ENCODE measurements around the gene CDO1. TPM values are rescaled to one million over a fixed set of nuclear protein-coding genes. Genes with fewer than 3 reads are reported as not detected.

The CDO1 gene
- total RNA-seq, 2 donors from 2014 or later, result 7.6 to 11.7 TPM

DNA sequence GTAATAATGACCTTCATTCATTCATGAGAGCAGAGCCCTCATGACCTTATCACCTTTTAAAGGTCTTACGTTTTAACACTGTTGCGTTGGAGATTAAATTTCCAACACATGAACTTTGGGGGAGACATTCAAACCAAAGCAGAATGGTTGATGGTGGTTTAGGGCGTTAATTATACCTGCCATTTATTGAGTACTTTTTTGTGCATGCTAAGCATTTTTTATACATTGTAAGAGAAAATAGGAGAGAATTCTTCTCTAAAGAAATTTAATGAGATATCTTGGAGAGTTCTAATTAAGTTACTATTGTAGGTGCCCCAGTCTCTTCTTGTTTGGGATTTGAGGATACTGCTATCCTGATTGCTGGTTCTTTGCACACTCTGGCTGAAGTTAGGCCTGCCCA is 37.7 kb upstream of the CDO1 start:
- H3K27me3 Mint-ChIP-seq (ENCODE audit: insufficient read depth), result no peaks in the 10 kb centered on the region
- H3K36me3 ChIP-seq (ENCODE audit: control insufficient read depth, insufficient read depth, low read length), result no peaks in the 10 kb centered on the region
- no peak overlapping the region for H3K27ac Mint-ChIP-seq
- H3K4me3 ChIP-seq (ENCODE audit: low read length), result no peak overlapping the region
- H3K36me3 Mint-ChIP-seq (ENCODE audit: low read depth), result peaks cover 8% of the 10 kb centered on the region
- 92 to 100% methylated on average over 3 of the region's 3 CpGs for WGBS, 2 experiments (ENCODE audit: insufficient coverage in 1 of 2, insufficient read length in 1 of 2)
- H3K4me1 ChIP-seq (ENCODE audit: control insufficient read depth, insufficient read depth, low read length), result no peaks in the 10 kb centered on the region
- no peak for DNase-seq
- TF ChIP-seq, protein P1, sequence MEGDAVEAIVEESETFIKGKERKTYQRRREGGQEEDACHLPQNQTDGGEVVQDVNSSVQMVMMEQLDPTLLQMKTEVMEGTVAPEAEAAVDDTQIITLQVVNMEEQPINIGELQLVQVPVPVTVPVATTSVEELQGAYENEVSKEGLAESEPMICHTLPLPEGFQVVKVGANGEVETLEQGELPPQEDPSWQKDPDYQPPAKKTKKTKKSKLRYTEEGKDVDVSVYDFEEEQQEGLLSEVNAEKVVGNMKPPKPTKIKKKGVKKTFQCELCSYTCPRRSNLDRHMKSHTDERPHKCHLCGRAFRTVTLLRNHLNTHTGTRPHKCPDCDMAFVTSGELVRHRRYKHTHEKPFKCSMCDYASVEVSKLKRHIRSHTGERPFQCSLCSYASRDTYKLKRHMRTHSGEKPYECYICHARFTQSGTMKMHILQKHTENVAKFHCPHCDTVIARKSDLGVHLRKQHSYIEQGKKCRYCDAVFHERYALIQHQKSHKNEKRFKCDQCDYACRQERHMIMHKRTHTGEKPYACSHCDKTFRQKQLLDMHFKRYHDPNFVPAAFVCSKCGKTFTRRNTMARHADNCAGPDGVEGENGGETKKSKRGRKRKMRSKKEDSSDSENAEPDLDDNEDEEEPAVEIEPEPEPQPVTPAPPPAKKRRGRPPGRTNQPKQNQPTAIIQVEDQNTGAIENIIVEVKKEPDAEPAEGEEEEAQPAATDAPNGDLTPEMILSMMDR (conservative IDR thresholded peaks at IDR 0.05), result no peak
- no peak overlapping the region for H3K27ac ChIP-seq (ENCODE audit: low read depth, low read length)
- H3K27me3 ChIP-seq (ENCODE audit: control insufficient read depth, insufficient read depth, low read length, poor library complexity, severe bottlenecking), result no peaks in the 10 kb centered on the region
- no peak overlapping the region for H3K4me3 Mint-ChIP-seq
- H3K4me1 Mint-ChIP-seq, result peaks cover 12% of the 10 kb centered on the region
- H3K9me3 ChIP-seq (ENCODE audit: control insufficient read depth, low read length), result peaks cover 17% of the 10 kb centered on the region
- peaks cover 13% of the 10 kb centered on the region for H3K9me3 Mint-ChIP-seq
- no peak overlapping the region for H3K9ac ChIP-seq (ENCODE audit: extremely low read depth, low read length, poor library complexity, severe bottlenecking)

DNA sequence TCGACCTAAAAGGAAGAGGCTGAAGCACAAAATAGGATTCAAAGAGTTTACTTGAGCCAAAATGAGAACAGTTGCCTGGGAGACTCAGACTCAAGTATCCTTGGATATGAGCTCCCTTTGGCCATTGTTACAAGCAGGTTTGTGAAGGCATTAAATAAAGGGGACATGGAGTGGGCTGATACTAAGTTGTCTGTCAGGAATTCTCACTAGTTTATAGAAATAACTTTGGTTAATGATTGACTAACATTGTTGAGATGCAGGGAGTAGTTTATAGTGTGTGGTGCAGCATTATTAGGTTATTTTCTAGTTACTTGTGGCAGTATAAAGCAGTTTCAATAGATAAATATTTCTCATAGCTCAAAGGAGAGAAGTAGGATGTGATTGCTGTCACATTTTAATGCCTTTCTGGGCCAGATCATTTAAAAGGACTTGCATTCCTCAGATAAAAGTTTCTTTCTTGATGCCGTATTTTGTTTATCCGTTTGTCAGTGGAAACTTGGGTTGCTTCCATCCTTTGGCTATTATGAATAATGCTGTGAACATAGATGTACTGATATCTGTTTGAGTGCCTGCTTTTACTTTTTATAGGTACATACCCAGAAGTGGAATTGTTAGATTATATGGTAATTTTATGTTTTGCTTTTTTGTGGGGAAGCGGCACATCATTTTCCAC is 34.4 kb upstream of the CDO1 start:
- Histone ChIP-seq H3K36me3 (ENCODE audit: control insufficient read depth, insufficient read depth, low read length) (no peaks in the 10 kb centered on the region), H3K9me3 (ENCODE audit: control insufficient read depth, low read length) (peaks cover 17% of the 10 kb centered on the region), H3K4me1 (ENCODE audit: control insufficient read depth, insufficient read depth, low read length) (no peaks in the 10 kb centered on the region), H3K4me3 (ENCODE audit: low read length) (no peak overlapping the region), H3K27ac (ENCODE audit: low read depth, low read length) (no peak overlapping the region), H3K9ac (ENCODE audit: extremely low read depth, low read length, poor library complexity, severe bottlenecking) (no peak overlapping the region), H3K27me3 (ENCODE audit: control insufficient read depth, insufficient read depth, low read length, poor library complexity, severe bottlenecking) (no peaks in the 10 kb centered on the region)
- Mint-ChIP-seq H3K27ac (no peak overlapping the region), H3K4me1 (peaks cover 5% of the 10 kb centered on the region), H3K27me3 (ENCODE audit: insufficient read depth) (no peaks in the 10 kb centered on the region), H3K9me3 (peaks cover 13% of the 10 kb centered on the region), H3K4me3 (no peak overlapping the region), H3K36me3 (ENCODE audit: low read depth) (peaks cover 8% of the 10 kb centered on the region)
- TF ChIP-seq, protein P1 (conservative IDR thresholded peaks at IDR 0.05), result no peak
- WGBS, 2 experiments (ENCODE audit: insufficient coverage in 1 of 2, insufficient read length in 1 of 2), result 72 to 93% methylated on average over 3 to 4 of the region's 4 CpGs
- DNase-seq, result no peak

DNA sequence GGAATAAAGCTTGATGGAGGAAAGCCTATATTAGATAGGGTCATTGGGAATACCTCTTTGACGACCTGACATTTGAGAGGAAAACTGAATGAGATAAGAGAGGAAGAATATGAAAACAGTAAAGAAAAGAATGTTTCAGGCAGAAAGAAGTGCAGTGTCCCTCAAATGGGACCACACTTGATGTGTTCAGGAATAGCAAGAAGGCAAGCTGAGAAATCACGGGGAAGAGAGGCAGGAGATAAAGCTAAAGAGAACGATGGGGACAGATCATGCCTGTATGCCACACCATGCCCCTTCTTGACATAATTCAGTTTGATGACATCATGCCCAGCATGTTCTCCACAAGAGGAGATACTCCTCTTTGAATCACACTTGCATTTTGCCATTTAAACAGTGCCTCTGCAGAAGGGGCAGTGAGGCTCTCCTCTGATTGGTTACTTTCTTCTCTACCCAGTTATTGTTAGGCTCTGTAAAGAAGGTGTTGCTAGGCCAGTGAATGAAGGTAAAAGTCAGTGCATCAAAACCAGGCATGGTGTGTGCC is 32.9 kb upstream of the CDO1 start:
- no peaks in the 10 kb centered on the region for H3K27me3 Mint-ChIP-seq (ENCODE audit: insufficient read depth)
- Histone ChIP-seq H3K9me3 (ENCODE audit: control insufficient read depth, low read length) (peaks cover 16% of the 10 kb centered on the region), H3K4me1 (ENCODE audit: control insufficient read depth, insufficient read depth, low read length) (no peaks in the 10 kb centered on the region), H3K27me3 (ENCODE audit: control insufficient read depth, insufficient read depth, low read length, poor library complexity, severe bottlenecking) (no peaks in the 10 kb centered on the region), H3K9ac (ENCODE audit: extremely low read depth, low read length, poor library complexity, severe bottlenecking) (no peak overlapping the region), H3K4me3 (ENCODE audit: low read length) (no peak overlapping the region), H3K36me3 (ENCODE audit: control insufficient read depth, insufficient read depth, low read length) (no peaks in the 10 kb centered on the region), H3K27ac (ENCODE audit: low read depth, low read length) (peak overlapping the region; percentile 71)
- TF ChIP-seq, protein P1 (conservative IDR thresholded peaks at IDR 0.05), result no peak
- no peak overlapping the region for H3K4me3 Mint-ChIP-seq
- peaks cover 6% of the 10 kb centered on the region for H3K36me3 Mint-ChIP-seq (ENCODE audit: low read depth)
- no peak for DNase-seq
- H3K9me3 Mint-ChIP-seq, result peaks cover 13% of the 10 kb centered on the region
- WGBS, 2 experiments (ENCODE audit: insufficient coverage in 1 of 2, insufficient read length in 1 of 2), result 91 to 100% methylated on average over 3 of the region's 3 CpGs
- H3K4me1 Mint-ChIP-seq, result peaks cover 9% of the 10 kb centered on the region
- no peak overlapping the region for H3K27ac Mint-ChIP-seq
